Activated effector memory CD4-positive, alpha-beta T cell treated with Interleukin-2 at 50 U/mL for 16 hours (primary cell): ENCODE measurements around the gene WNT9B.
A peak's percentile ranks its signal among the peaks of the same experiment; 100 is the strongest.
"Not testable (repeated sequence)": the region's sequence is repeated elsewhere in the genome, so short reads cannot be mapped to it uniquely, and the experiment has no call there.

Source experiments
- DNase-seq: peaks from one replicate; pipeline ENCODE4 v3.0.0-alpha.2; 2020

The WNT9B gene

DNA sequence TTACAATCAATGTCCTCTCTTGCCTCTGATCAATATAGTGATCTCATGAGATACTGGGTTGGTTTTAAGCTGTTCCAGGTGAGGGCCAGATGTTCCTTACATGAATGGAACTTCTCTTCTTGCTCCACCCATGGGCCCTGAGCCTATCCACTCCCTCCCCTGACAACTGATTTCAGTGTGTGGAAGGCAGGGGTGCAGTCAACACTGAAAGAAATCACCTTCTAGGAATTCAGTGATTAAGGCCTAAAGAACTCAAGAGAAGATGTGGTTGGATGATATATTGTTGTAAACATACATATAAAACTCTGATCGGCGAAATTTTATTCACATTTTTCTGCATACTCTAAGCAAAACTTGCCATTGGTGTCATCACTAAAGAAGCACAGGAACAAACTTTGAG lies 64.8 kb downstream of the WNT9B start:
- no peak for DNase-seq

DNA sequence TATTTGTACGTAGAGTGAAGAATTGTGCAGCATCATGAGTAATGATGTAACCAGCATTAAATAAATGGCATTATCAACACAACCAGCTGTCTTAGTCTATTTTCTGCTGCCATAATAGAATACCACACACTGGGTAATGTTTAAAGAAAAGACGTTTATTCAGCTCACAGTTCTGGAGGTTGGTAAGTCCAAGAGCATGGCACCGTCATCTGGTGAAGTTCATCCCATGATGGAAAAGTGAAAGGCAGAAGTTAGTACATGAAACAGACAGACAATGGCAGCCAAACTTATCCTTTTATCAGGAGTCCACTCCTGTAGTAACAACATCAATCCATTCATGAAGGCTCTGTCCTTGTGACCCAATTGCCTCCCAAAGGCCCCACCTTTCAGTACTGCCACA lies 65.2 kb downstream of the WNT9B start:
- no peak for DNase-seq

DNA sequence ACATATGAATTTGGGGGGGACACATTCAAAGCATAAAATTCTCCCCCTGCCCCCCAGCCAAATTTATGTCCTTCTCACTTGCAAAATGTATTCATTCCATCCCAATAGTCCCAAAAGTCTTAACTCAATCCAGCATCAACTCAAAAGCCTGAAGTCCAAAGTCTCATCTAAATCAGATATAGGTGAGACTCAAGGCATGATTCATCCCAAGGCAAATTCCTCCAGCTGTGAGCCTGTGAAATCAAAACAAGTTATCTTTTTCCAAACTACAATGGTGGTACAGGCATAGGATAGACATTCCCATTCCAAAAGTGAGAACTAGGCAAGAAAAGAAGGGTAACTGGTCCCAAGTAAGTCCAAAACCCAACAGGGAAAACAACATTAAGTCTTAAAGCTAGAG lies 65.7 kb downstream of the WNT9B start:
- DNase-seq = no peak

DNA sequence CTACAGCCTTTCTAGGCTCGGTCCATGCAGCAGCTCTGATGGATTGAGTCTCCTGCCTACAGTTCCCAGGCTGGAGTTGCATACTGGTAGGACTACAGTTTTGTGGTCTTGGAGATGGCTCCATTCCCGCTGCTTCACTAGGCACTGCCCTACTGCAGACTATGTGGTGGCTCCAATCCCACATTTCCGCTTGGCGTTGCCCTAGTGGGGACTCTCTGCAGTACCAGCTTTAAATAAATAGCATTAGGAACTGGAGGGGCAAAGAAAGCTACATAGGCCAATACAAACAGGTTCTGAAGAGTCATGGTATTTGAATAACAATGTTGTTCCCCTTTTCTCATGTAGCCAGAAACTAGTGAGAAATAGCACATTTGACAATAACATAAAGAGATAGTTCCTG lies 66.1 kb downstream of the WNT9B start:
- no peak for DNase-seq

DNA sequence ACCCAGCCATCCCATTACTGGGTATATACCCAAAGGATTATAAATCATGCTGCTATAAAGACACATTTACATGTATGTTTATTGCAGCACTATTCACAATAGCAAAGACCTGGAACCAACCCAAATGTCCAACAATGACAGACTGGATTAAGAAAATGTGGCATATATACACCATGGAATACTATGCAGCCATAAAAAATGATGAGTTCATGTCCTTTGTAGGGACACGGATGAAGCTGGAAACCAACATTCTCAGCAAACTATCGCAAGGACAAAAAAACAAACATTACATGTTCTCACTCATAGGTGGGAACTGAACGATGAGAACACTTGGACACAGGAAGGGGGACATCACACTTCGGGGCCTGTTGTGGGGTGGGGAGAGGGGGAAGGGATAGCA lies 70.6 kb downstream of the WNT9B start:
- not testable (repeated sequence) for DNase-seq

DNA sequence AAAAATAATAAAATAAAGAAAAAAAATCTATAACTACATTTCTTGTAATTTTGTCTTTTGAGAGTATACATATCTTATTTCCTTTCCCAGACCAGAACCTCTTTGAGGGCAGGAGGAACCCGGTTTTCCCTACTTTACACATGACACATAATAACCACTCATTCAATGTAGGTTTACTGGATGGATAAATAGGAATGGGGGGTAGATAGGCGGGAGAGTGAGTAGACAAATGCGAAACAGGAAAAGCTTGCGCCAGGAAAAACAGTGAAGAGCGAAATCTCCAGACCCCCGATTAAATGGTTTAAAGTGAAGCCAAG lies 71.1 kb downstream of the WNT9B start:
- no peak for DNase-seq

DNA sequence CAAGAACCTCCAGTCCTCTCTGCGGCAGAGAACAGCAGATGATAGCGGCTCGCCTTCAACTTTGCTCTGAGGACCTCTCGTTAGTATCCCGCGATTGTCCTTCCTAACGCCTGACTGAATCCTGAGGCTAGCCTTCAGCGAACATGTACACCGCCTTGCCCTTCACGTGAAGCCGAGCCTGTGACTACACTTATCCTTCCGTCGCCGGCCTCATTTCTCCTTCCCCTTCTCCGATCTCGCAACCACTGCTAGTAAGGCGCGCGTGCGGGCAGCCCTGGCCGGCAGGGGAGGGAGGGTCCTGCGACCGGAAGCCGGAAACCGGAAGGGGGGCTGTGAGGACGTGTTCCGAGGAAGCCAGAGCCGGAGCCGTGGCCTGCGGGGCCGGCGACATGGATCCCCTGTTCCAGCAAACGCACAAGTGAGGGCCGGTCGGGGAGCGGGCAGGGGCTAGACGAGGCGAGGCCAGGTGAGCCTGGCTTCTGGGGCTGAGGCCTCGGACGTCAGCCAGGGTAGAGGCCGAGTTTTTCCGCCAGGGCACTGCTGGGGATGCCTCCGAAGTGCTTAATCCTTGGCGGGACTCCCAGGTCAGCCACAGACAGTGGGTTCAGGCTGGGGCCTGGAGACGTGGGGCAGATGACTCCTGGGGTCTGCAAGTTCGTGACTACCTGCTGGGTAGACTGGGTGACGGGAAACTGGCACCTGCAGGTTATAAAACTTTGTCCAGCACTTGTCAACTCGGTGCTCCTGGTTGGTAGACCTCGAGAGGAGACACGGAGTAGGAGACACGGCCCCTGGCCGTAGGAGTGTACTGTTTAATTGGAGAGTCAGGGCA lies 71.6 kb downstream of the WNT9B start, which contains the start of gene GOSR2:
Gene GOSR2 (plus strand): TSS at position 357 of the 832 bp plus-strand sequence. CDS start 33 bp downstream, at position 390.
- peak; percentile 90 for DNase-seq

DNA sequence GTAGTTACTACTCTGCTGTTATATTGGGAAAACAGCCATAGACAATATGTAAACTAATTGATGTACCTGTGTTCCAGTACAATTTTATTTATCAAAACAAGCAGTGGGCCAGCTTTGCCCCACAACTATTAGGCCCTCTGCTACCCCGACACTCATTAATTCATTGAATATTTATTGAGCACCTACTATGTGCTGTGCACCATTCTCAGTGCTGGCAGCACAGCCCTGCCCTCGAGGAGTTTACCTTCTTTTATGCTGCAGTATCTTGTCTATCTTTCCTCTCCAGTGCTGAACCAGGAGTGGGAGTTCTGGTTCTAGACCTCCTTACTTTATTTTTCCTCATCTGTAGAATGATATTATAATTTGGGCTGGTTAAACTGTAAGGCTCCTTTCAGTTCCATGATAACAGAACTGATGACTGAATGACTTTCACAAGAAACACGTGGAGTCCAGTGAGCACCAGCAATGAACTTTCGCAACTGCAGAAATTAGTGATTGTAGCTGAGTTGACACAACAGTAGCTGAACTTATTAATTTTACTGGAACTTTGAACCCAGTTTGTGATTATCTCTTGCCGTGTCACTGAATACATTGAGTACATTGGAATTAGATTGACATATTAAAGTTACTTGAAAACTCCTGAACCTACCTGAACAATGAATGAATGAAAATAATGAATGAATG lies 73.9 kb downstream of the WNT9B start:
- DNase-seq = no peak

DNA sequence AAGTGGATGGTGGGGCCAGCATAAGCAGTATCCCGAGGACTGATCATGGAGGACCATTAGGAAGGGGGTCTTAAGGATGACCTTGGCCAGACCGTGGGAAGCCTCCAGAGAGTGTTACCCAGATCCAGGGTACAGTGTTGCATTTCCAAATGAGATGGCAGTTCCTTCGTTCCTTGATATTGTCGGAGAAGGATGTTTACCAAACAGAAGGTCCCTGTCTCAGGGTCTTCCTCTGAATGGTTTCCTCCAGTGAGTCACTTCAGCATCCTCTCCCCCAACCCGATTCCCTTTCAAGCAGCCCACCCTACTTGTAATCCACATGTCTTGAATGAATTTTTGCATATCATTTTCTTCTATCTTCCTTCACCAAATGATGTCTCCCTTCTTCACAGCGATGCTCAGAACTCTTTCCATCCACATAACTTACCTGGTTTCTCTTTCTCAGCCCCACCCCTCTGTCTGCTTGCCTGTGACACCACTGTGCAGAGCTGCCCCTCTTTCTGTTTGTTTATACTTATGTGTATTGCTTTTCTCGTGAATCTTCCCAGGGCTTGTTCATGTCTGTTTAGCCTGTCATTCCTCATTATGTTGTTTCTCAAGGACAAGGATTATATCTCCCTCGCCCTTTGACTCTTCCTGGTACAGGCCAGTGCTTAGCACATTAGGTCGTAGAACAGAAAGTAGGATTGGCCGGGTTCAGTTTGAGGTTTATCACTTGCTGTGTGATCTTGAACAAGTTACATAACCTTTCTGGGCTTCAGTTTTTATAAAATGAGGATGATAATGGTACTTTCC lies 77.3 kb downstream of the WNT9B start:
- DNase-seq = no peak

DNA sequence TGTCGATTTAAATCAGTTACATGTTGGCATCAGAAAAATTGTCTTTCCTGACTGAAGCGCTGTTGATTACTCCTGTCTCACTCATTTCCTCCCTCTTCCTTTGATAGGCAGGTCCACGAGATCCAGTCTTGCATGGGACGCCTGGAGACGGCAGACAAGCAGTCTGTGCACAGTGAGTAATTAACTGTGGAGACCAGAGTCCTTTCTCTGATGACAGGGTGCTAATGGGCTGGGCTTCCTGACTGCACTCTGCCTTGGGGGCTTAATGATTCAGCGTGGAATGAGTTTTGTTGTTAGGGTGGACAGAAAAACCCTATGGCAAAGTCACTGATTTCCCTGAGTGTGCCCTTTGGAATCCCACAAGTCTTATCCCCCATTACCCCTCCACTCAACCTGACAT lies 78.0 kb downstream of the WNT9B start:
- no peak for DNase-seq

DNA sequence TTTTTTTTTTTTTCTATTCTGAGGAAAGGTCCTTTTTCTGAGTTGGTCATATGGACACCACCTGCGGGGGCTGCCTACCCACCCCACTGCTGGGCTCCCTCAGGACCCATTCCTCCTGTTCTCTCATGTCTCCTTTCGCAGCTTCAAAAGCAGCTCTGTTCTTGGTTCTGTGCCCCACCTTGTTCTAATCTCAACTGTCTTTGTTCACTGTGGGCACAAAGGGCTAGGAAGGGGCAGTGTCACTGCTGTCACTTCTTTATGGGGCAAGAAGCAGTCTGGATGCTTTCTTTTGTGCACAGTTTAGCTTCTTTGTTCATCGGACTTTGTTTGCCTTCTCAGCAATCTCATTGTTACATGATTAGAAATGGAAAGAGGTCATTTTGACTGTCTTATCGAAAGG lies 78.7 kb downstream of the WNT9B start:
- no peak for DNase-seq

DNA sequence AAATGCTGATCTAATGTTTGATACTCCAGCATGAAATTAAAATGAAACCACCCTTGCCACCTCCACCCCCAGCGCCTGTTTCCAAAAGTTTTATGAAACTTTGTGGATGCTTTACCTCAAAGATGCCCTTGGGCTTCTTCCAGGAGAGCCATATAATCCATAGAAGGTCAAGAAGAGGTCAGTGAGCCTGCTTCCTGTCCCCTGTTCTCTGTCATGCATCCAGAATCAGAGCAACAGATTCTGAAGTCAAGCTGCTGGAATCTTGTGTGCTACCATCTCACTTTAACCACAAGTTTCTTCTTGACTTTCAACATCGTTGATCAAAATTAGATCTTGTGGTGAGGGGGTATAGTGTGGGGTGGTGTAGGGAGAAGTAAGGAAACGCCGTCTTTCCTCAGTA lies 80.2 kb downstream of the WNT9B start:
- no peak for DNase-seq

DNA sequence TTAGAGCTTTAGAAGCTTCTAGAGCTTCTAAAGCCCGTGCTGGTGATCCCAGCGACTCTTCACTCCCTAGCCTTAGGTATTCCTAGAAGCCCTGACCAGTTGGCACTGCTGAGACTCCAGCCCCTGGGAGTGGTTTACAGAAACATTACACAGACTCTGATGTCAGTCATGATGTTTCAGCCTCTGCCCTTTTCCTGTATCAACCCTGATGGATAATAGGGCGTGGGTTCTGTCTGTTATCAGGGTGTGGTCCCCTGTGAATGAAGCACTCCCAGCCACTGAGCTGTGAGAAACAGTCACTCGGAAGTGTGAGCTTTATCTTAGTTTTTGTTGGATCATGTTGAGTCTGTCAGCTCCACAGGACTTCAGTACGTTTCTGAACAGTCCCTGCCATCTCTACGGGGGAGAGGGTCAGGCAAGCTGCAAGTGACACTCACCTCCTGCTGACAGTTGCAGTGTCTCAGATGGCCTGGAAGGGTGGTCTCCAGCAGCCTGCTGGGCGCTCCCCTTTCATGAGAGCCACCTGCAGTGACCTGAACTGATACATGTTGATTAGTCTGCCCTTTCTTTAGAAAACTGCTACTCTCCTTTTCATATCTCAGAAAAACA lies 84.4 kb downstream of the WNT9B start:
- DNase-seq = no peak
